ENCODE results near the gene NHERF1. TPM values are rescaled to one million over a fixed set of nuclear protein-coding genes. Genes with fewer than 3 reads are reported as not detected.

Gene NHERF1
- total and polyA plus RNA-seq, 2 of the 13 experiments (the other 11 are each of a cell fraction or from before 2014, with no cell fraction given), result 169 to 269 TPM

- no peak for TF ChIP-seq THAP7 (CRISPR knock-in tag; IDR thresholded peaks at IDR 0.05)
- peak; percentile 29; the same call in 1 of the 2 replicates for TF ChIP-seq NCOA1 (CRISPR knock-in tag; IDR thresholded peaks at IDR 0.05)
- TF ChIP-seq ZNF550 (CRISPR knock-in tag; IDR thresholded peaks at IDR 0.05; ENCODE audit: borderline replicate concordance), result no peak
- peak; percentile 58 for TF ChIP-seq ZNF770 (CRISPR knock-in tag; IDR thresholded peaks at IDR 0.05)
- no peak for TF ChIP-seq ZNF773 (CRISPR knock-in tag; IDR thresholded peaks at IDR 0.05; ENCODE audit: borderline replicate concordance)
- TF ChIP-seq REST (IDR thresholded peaks at IDR 0.05; ENCODE audit: borderline replicate concordance in 1 of 2, low read depth in 1 of 2, low read length in 2 of 2), result no peak
- no peak for TF ChIP-seq ZNF660 (CRISPR knock-in tag; IDR thresholded peaks at IDR 0.05; ENCODE audit: borderline replicate concordance, low read depth)
- TF ChIP-seq SIN3B (IDR thresholded peaks at IDR 0.05; ENCODE audit: low read length), result no peak; the same call in 1 of the 2 replicates
- no peak for TF ChIP-seq SRY (CRISPR knock-in tag; IDR thresholded peaks at IDR 0.05)
- no peak for TF ChIP-seq ZNF354B (CRISPR knock-in tag; IDR thresholded peaks at IDR 0.05)
- TF ChIP-seq TMF1 (CRISPR knock-in tag; IDR thresholded peaks at IDR 0.05; ENCODE audit: low read depth), result peak; percentile 23; the same call in 1 of the 2 replicates
- no peak for TF ChIP-seq ZBTB8A (CRISPR knock-in tag; IDR thresholded peaks at IDR 0.05; ENCODE audit: borderline replicate concordance, low read depth)
- TF ChIP-seq ZNF577 (CRISPR knock-in tag; IDR thresholded peaks at IDR 0.05; ENCODE audit: borderline replicate concordance, low read depth), result no peak
- no peak for TF ChIP-seq ZNF138 (CRISPR knock-in tag; IDR thresholded peaks at IDR 0.05; ENCODE audit: low read depth)
- TF ChIP-seq ZNF749 (CRISPR knock-in tag; IDR thresholded peaks at IDR 0.05; ENCODE audit: borderline replicate concordance), result no peak
Measured at GRCh38 chr17:74744714-74745547, 3.5 kb upstream of the NHERF1 start (continued).
